Type B pancreatic cell (in vitro differentiated cells): ENCODE results near the gene SLAMF6. TPM values are rescaled to one million over a fixed set of nuclear protein-coding genes. Genes with fewer than 3 reads are reported as not detected.

Source experiments
- DNase-seq: peaks from one replicate; pipeline ENCODE4 v3.0.0; 2021; ENCODE audit warnings: mixed read lengths; ENCODE audit not compliant: unreplicated experiment; ENCODE audit errors: extremely low spot score
- H3K27ac Mint-ChIP-seq: 2 replicates; pipeline ENCODE4 v1.8.0; 2021; ENCODE audit warnings: mild to moderate bottlenecking, mixed read lengths
- H3K27me3 Mint-ChIP-seq: 2 replicates; pipeline ENCODE4 v1.8.0; 2021; ENCODE audit warnings: mixed read lengths
- H3K36me3 Mint-ChIP-seq: 2 replicates; pipeline ENCODE4 v1.8.0; 2021; ENCODE audit warnings: mixed read lengths
- H3K4me1 Mint-ChIP-seq: one replicate; pipeline ENCODE4 v1.8.0; 2021; ENCODE audit warnings: mixed read lengths; ENCODE audit not compliant: unreplicated experiment
- H3K4me3 Mint-ChIP-seq: 2 replicates; pipeline ENCODE4 v1.8.0; 2021; ENCODE audit warnings: mild to moderate bottlenecking, mixed read lengths
- H3K9me3 Mint-ChIP-seq: 2 replicates; pipeline ENCODE4 v1.8.0; 2021; ENCODE audit warnings: mixed read lengths
- CTCF ChIP-seq: fragments of 200-600 bp; sonication (generic); conservative IDR thresholded peaks from 2 replicates; pipeline ENCODE4 v1.5.0; 2021; ENCODE audit warnings: antibody characterized with exemption, mild to moderate bottlenecking
- total RNA-seq: library from RNA; stranded (reverse); gene quantifications from 2 replicates; pipeline ENCODE4 v1.2.1, GENCODE V29; 2021; ENCODE audit warnings: low replicate concordance

SLAMF6 gene
- total RNA-seq, 1 donor from 2014 or later: not detected

GRCh38 chr1:160453443-160453842, 69.6 kb downstream of the SLAMF6 start:
- peaks cover 4% of the 10 kb centered on the region for H3K9me3 Mint-ChIP-seq
- DNase-seq: no peak
- TF ChIP-seq CTCF: no peak
- H3K36me3 Mint-ChIP-seq: no peaks in the 10 kb centered on the region
- no peak overlapping the region for H3K27ac Mint-ChIP-seq
- H3K27me3 Mint-ChIP-seq: no peaks in the 10 kb centered on the region
- no peaks in the 10 kb centered on the region for H3K4me1 Mint-ChIP-seq
- H3K4me3 Mint-ChIP-seq: no peak overlapping the region

GRCh38 chr1:160451859-160452232, 71.2 kb downstream of the SLAMF6 start:
- H3K9me3 Mint-ChIP-seq: peaks cover 4% of the 10 kb centered on the region
- H3K36me3 Mint-ChIP-seq: no peaks in the 10 kb centered on the region
- DNase-seq: no peak
- H3K4me3 Mint-ChIP-seq: no peak overlapping the region
- no peak for TF ChIP-seq CTCF
- H3K27ac Mint-ChIP-seq: no peak overlapping the region
- H3K27me3 Mint-ChIP-seq: no peaks in the 10 kb centered on the region
- H3K4me1 Mint-ChIP-seq: no peaks in the 10 kb centered on the region

DNA sequence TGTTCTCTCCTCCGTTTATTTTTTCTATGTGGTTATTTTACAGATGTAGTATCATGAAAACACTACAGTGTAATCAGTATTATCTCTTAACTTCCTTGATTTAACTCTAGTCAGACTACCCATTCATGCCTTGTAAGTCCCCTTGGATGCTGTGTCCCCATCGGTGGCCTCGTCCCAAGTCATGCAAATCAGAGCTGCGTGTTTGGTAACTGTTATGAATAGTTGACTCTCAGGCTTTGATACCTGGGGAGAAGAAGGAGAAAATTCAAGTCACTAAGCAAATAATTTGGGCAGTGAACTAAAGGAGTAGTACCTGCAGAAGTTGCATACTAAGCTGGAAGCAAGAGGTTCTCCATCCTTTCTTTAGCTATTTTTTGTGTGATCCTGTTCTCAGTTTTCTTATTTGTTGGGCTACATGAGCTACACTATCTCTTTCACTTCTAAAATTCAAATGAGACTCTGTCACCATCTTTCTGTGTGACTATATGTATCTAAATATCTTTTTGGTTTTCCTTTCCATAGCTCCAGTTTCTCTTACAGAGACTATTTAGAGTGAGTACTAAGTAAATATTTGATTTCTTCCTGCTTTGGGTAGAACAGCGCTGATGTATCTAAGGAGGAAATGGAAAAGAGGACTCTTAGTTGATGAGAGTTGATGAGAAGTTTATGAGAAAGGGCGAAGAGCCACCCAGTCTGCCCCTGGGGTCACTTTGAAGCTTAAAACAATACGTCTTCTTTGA, 71.8 kb downstream of the SLAMF6 start:
- Mint-ChIP-seq H3K36me3 (no peaks in the 10 kb centered on the region), H3K4me3 (no peak overlapping the region), H3K4me1 (no peaks in the 10 kb centered on the region), H3K9me3 (peaks cover 4% of the 10 kb centered on the region), H3K27ac (no peak overlapping the region), H3K27me3 (no peaks in the 10 kb centered on the region)
- no peak for DNase-seq
- no peak for TF ChIP-seq CTCF

DNA sequence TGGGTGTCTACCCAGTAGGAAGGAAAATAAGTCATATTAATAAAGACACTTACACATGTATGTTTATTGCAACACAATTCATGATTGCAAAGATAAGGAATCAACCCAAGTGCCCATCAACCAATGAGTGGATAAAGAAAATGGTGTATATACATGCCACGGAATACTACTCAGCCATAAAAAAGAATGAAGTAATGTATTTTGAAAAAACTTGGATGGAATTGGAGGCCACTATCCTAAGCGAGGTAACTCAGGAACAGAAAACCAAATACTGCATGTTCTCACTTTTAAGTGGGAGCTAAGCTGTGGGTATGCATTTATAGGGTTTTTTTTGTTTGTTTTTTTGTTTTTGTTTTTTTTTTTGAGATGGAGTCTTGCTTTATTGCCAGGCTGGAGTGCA, 73.6 kb downstream of the SLAMF6 start:
- H3K27ac Mint-ChIP-seq: no peak overlapping the region
- no peaks in the 10 kb centered on the region for H3K4me1 Mint-ChIP-seq
- no peak for TF ChIP-seq CTCF
- H3K4me3 Mint-ChIP-seq: no peak overlapping the region
- no peaks in the 10 kb centered on the region for H3K27me3 Mint-ChIP-seq
- no peak for DNase-seq
- peaks cover 4% of the 10 kb centered on the region for H3K9me3 Mint-ChIP-seq
- no peaks in the 10 kb centered on the region for H3K36me3 Mint-ChIP-seq

DNA sequence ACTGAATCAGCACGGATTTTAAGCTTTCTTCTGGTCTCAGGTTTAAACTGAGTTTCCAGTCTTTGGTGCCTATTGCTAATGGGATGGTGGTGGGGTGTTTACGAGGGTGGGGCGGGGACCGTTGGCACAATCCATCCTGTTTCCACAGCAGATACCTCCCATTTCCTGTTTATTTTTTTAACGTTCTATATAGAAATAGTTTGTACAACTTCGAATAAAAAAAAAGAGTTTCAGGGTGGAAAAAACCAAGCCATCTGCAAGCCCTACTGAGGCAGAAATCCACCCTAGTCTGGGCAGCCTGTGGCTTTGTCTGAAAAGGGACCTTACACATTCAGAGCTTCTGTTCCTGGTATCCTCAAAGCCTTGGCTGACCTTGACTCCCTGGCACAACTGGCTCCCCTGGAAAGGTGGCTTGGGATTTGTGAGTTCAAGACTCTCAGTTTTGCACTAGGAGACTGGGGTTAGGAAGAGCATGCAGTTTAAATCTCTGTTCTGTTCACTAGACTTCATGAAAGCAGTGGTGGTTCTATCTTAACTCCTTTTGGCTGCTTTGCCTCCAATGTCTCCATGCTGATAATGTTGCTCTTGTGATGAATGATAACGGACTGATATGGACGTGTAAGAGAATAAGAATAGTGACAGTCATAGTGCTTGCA, 76.0 kb downstream of the SLAMF6 start:
- Mint-ChIP-seq H3K4me3 (no peak overlapping the region), H3K27me3 (no peaks in the 10 kb centered on the region), H3K9me3 (peaks cover 4% of the 10 kb centered on the region), H3K27ac (no peak overlapping the region), H3K36me3 (no peaks in the 10 kb centered on the region), H3K4me1 (no peaks in the 10 kb centered on the region)
- no peak for TF ChIP-seq CTCF
- DNase-seq: no peak
